ENCODE results near the gene SLC9A3. TPM values are rescaled to one million over a fixed set of nuclear protein-coding genes. Genes with fewer than 3 reads are reported as not detected.

Gene SLC9A3
- total and polyA plus RNA-seq, 2 of the 13 experiments (the other 11 are each of a cell fraction or from before 2014, with no cell fraction given) = 1.5 to 1.8 TPM

DNA sequence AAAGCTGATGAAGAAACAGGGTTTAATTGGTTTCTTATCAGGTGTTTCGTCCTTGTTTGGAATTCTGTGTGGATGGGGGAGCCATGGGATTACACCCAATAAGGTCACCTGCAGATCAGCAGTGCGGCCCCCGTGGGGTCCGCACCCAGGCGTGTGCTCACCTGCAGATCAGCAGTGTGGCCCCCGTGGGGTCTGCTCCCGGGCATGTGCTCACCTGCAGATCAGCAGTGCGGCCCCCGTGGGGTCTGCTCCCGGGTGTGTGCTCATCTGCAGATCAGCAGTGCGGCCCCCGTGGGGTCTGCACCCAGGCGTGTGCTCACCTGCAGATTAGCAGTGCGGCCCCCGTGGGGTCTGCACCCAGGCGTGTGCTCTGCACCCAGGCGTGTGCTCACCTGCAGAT, 46.2 kb upstream of the SLC9A3 start:
- Histone ChIP-seq H3K4me1 (ENCODE audit: insufficient read depth, low read length) (no peaks in the 10 kb centered on the region), H4K20me1 (ENCODE audit: insufficient read depth, low read length) (no peaks in the 10 kb centered on the region), H3K27me3 (ENCODE audit: control insufficient read depth in 1 of 2, insufficient read depth in 2 of 2, low read length in 2 of 2) (peaks cover 10 to 79% of the 10 kb centered on the region in 2 experiments), H3K36me3 (replicated peaks in 1 of 2; ENCODE audit: control insufficient read depth in 1 of 2, insufficient read depth in 2 of 2, low read length in 2 of 2) (no peaks in the 10 kb centered on the region), H3K4me2 (ENCODE audit: low read depth, low read length) (no peak overlapping the region), H3K4me3 (replicated peaks in 1 of 3; ENCODE audit: insufficient read depth in 1 of 3, low read depth in 2 of 3, low read length in 3 of 3) (no peak overlapping the region), H3K27ac (ENCODE audit: extremely low read length, insufficient read depth, low read length) (no peak overlapping the region), H3K9me3 (ENCODE audit: low read length) (no peaks in the 10 kb centered on the region), H3K79me2 (ENCODE audit: insufficient read depth, low read length) (no peaks in the 10 kb centered on the region), H3K9ac (ENCODE audit: insufficient read depth, low read depth, low read length) (no peak overlapping the region), H2AFZ (ENCODE audit: low read length) (no peak overlapping the region)
- intact Hi-C loops (cut with micrococcal nuclease; ENCODE audit: unreplicated experiment) = no loop called here
- ChIA-PET CTCF (ENCODE audit: low intra/inter-chr PET ratio, low total read pairs) (no interaction called here), POLR2A (no interaction called here)
- DNase-seq (ENCODE audit: low spot score) (no peak), ATAC-seq (no peak), FAIRE-seq (no peak)
- TF ChIP-seq ZNF768 (CRISPR knock-in tag; IDR thresholded peaks at IDR 0.05) = no peak
- TF ChIP-seq MTA3 (CRISPR knock-in tag; IDR thresholded peaks at IDR 0.05) = no peak
- no peak for TF ChIP-seq PPARG (CRISPR knock-in tag; conservative IDR thresholded peaks at IDR 0.05)
- TF ChIP-seq, protein P1, sequence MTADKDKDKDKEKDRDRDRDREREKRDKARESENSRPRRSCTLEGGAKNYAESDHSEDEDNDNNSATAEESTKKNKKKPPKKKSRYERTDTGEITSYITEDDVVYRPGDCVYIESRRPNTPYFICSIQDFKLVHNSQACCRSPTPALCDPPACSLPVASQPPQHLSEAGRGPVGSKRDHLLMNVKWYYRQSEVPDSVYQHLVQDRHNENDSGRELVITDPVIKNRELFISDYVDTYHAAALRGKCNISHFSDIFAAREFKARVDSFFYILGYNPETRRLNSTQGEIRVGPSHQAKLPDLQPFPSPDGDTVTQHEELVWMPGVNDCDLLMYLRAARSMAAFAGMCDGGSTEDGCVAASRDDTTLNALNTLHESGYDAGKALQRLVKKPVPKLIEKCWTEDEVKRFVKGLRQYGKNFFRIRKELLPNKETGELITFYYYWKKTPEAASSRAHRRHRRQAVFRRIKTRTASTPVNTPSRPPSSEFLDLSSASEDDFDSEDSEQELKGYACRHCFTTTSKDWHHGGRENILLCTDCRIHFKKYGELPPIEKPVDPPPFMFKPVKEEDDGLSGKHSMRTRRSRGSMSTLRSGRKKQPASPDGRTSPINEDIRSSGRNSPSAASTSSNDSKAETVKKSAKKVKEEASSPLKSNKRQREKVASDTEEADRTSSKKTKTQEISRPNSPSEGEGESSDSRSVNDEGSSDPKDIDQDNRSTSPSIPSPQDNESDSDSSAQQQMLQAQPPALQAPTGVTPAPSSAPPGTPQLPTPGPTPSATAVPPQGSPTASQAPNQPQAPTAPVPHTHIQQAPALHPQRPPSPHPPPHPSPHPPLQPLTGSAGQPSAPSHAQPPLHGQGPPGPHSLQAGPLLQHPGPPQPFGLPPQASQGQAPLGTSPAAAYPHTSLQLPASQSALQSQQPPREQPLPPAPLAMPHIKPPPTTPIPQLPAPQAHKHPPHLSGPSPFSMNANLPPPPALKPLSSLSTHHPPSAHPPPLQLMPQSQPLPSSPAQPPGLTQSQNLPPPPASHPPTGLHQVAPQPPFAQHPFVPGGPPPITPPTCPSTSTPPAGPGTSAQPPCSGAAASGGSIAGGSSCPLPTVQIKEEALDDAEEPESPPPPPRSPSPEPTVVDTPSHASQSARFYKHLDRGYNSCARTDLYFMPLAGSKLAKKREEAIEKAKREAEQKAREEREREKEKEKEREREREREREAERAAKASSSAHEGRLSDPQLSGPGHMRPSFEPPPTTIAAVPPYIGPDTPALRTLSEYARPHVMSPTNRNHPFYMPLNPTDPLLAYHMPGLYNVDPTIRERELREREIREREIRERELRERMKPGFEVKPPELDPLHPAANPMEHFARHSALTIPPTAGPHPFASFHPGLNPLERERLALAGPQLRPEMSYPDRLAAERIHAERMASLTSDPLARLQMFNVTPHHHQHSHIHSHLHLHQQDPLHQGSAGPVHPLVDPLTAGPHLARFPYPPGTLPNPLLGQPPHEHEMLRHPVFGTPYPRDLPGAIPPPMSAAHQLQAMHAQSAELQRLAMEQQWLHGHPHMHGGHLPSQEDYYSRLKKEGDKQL (CRISPR knock-in tag; IDR thresholded peaks at IDR 0.05; ENCODE audit: low read depth) = no peak
- no peak for TF ChIP-seq THAP11 (CRISPR knock-in tag; IDR thresholded peaks at IDR 0.05)
- no peak for TF ChIP-seq PHF20 (CRISPR knock-in tag; IDR thresholded peaks at IDR 0.05)
- no peak for TF ChIP-seq CBX5 (CRISPR knock-in tag; IDR thresholded peaks at IDR 0.05; ENCODE audit: borderline replicate concordance)
- no peak for TF ChIP-seq ZNF780A (CRISPR knock-in tag; IDR thresholded peaks at IDR 0.05)
- TF ChIP-seq, protein P2, sequence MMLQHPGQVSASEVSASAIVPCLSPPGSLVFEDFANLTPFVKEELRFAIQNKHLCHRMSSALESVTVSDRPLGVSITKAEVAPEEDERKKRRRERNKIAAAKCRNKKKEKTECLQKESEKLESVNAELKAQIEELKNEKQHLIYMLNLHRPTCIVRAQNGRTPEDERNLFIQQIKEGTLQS (CRISPR knock-in tag; IDR thresholded peaks at IDR 0.05) = no peak
- 40% methylated on average over 8 of the region's 17 CpGs for WGBS (ENCODE audit: low lambda C conversion rate)
- in situ Hi-C loops (cut with HindIII; ENCODE audit: extremely low pct_ligation_motif_present, low pct_unique_long_range_greater_than_20kb) = no loop called here
- no TSS peak for BruUV-seq (replicated peaks)

Data from HepG2 (cell line).